ENCODE measurements around the gene PAFAH1B2.
"Not testable (repeated sequence)": the region's sequence is repeated elsewhere in the genome, so short reads cannot be mapped to it uniquely, and the experiment has no call there.

PAFAH1B2 gene

GRCh38 chr11:117202386-117203068 is 58.4 kb downstream of the PAFAH1B2 start:
- H3K4me1 ChIP-seq (ENCODE audit: control insufficient read depth, insufficient read depth, low read length): peaks cover 40% of the 10 kb centered on the region
- H3K27me3 ChIP-seq (ENCODE audit: control insufficient read depth, insufficient read depth, low read length, poor library complexity, severe bottlenecking): no peaks in the 10 kb centered on the region
- no peaks in the 10 kb centered on the region for H3K9me3 ChIP-seq (ENCODE audit: control insufficient read depth, low read length)
- 94 to 97% methylated on average over 7 of the region's 7 CpGs for WGBS, 2 experiments
- no peak overlapping the region for H3K4me3 ChIP-seq (ENCODE audit: insufficient read depth, low read depth, low read length)
- no peak overlapping the region for H3K27ac ChIP-seq (ENCODE audit: insufficient read depth, low read depth, low read length, poor library complexity, severe bottlenecking)
- H3K36me3 ChIP-seq (ENCODE audit: control insufficient read depth, insufficient read depth, low read length): no peaks in the 10 kb centered on the region

GRCh38 chr11:117203069-117203407 is 59.0 kb downstream of the PAFAH1B2 start:
- no peaks in the 10 kb centered on the region for H3K27me3 ChIP-seq (ENCODE audit: control insufficient read depth, insufficient read depth, low read length, poor library complexity, severe bottlenecking)
- H3K9me3 ChIP-seq (ENCODE audit: control insufficient read depth, low read length): no peaks in the 10 kb centered on the region
- WGBS, 2 experiments: 96 to 97% methylated on average over 10 of the region's 10 CpGs
- no peaks in the 10 kb centered on the region for H3K36me3 ChIP-seq (ENCODE audit: control insufficient read depth, insufficient read depth, low read length)
- H3K4me3 ChIP-seq (ENCODE audit: insufficient read depth, low read depth, low read length): no peak overlapping the region
- H3K27ac ChIP-seq (ENCODE audit: insufficient read depth, low read depth, low read length, poor library complexity, severe bottlenecking): no peak overlapping the region
- peaks cover 36% of the 10 kb centered on the region for H3K4me1 ChIP-seq (ENCODE audit: control insufficient read depth, insufficient read depth, low read length)

- H3K36me3 ChIP-seq (ENCODE audit: control insufficient read depth, insufficient read depth, low read length): no peaks in the 10 kb centered on the region
- whole genome bisulfite sequencing, 2 experiments: 94 to 95% methylated on average over 17 of the region's 17 CpGs
- no peaks in the 10 kb centered on the region for H3K9me3 ChIP-seq (ENCODE audit: control insufficient read depth, low read length)
- peaks cover 21% of the 10 kb centered on the region for H3K4me1 ChIP-seq (ENCODE audit: control insufficient read depth, insufficient read depth, low read length)
- H3K27me3 ChIP-seq (ENCODE audit: control insufficient read depth, insufficient read depth, low read length, poor library complexity, severe bottlenecking): no peaks in the 10 kb centered on the region
- no peak overlapping the region for H3K27ac ChIP-seq (ENCODE audit: insufficient read depth, low read depth, low read length, poor library complexity, severe bottlenecking)
- H3K4me3 ChIP-seq (ENCODE audit: insufficient read depth, low read depth, low read length): no peak overlapping the region
These were observed 60.4 kb downstream of the PAFAH1B2 start for GRCh38 chr11:117204283-117205080.

GRCh38 chr11:117205211-117205818 is 61.2 kb downstream of the PAFAH1B2 start:
- Histone ChIP-seq H3K36me3 (ENCODE audit: control insufficient read depth, insufficient read depth, low read length) (no peaks in the 10 kb centered on the region), H3K9me3 (ENCODE audit: control insufficient read depth, low read length) (no peaks in the 10 kb centered on the region), H3K27ac (ENCODE audit: insufficient read depth, low read depth, low read length, poor library complexity, severe bottlenecking) (no peak overlapping the region), H3K4me1 (ENCODE audit: control insufficient read depth, insufficient read depth, low read length) (peaks cover 13% of the 10 kb centered on the region), H3K27me3 (ENCODE audit: control insufficient read depth, insufficient read depth, low read length, poor library complexity, severe bottlenecking) (no peaks in the 10 kb centered on the region), H3K4me3 (ENCODE audit: insufficient read depth, low read depth, low read length) (no peak overlapping the region)
- 94 to 95% methylated on average over 9 to 11 of the region's 11 CpGs for WGBS, 2 experiments

GRCh38 chr11:117206111-117206510 is 62.0 kb downstream of the PAFAH1B2 start:
- not testable (repeated sequence) for H3K27ac ChIP-seq (ENCODE audit: insufficient read depth, low read depth, low read length, poor library complexity, severe bottlenecking); H3K4me1 ChIP-seq (ENCODE audit: control insufficient read depth, insufficient read depth, low read length); H3K27me3 ChIP-seq (ENCODE audit: control insufficient read depth, insufficient read depth, low read length, poor library complexity, severe bottlenecking); H3K9me3 ChIP-seq (ENCODE audit: control insufficient read depth, low read length); H3K36me3 ChIP-seq (ENCODE audit: control insufficient read depth, insufficient read depth, low read length); H3K4me3 ChIP-seq (ENCODE audit: insufficient read depth, low read depth, low read length)
- WGBS, 2 experiments: 92 to 93% methylated on average over 7 of the region's 8 CpGs

GRCh38 chr11:117206859-117207258 is 62.8 kb downstream of the PAFAH1B2 start:
- not testable (repeated sequence) for H3K9me3 ChIP-seq (ENCODE audit: control insufficient read depth, low read length); H3K27ac ChIP-seq (ENCODE audit: insufficient read depth, low read depth, low read length, poor library complexity, severe bottlenecking); H3K4me1 ChIP-seq (ENCODE audit: control insufficient read depth, insufficient read depth, low read length); H3K4me3 ChIP-seq (ENCODE audit: insufficient read depth, low read depth, low read length); H3K36me3 ChIP-seq (ENCODE audit: control insufficient read depth, insufficient read depth, low read length); H3K27me3 ChIP-seq (ENCODE audit: control insufficient read depth, insufficient read depth, low read length, poor library complexity, severe bottlenecking)
- 79 to 83% methylated on average over 5 of the region's 11 CpGs for WGBS, 2 experiments

- H3K9me3 ChIP-seq (ENCODE audit: control insufficient read depth, low read length); H3K4me3 ChIP-seq (ENCODE audit: insufficient read depth, low read depth, low read length); H3K4me1 ChIP-seq (ENCODE audit: control insufficient read depth, insufficient read depth, low read length); H3K27ac ChIP-seq (ENCODE audit: insufficient read depth, low read depth, low read length, poor library complexity, severe bottlenecking); H3K36me3 ChIP-seq (ENCODE audit: control insufficient read depth, insufficient read depth, low read length); H3K27me3 ChIP-seq (ENCODE audit: control insufficient read depth, insufficient read depth, low read length, poor library complexity, severe bottlenecking): not testable (repeated sequence)
- WGBS, 2 experiments: 90 to 93% methylated on average over 5 of the region's 5 CpGs
These were observed 63.4 kb downstream of the PAFAH1B2 start for GRCh38 chr11:117207481-117207880.

- H3K27ac ChIP-seq (ENCODE audit: insufficient read depth, low read depth, low read length, poor library complexity, severe bottlenecking); H3K36me3 ChIP-seq (ENCODE audit: control insufficient read depth, insufficient read depth, low read length); H3K9me3 ChIP-seq (ENCODE audit: control insufficient read depth, low read length); H3K27me3 ChIP-seq (ENCODE audit: control insufficient read depth, insufficient read depth, low read length, poor library complexity, severe bottlenecking); H3K4me3 ChIP-seq (ENCODE audit: insufficient read depth, low read depth, low read length); H3K4me1 ChIP-seq (ENCODE audit: control insufficient read depth, insufficient read depth, low read length): not testable (repeated sequence)
- 94 to 95% methylated on average over 9 of the region's 13 CpGs for WGBS, 2 experiments
These were observed 64.6 kb downstream of the PAFAH1B2 start for GRCh38 chr11:117208710-117209109.

- 94% methylated on average over 7 of the region's 8 CpGs for WGBS, 2 experiments
- H3K36me3 ChIP-seq (ENCODE audit: control insufficient read depth, insufficient read depth, low read length); H3K27me3 ChIP-seq (ENCODE audit: control insufficient read depth, insufficient read depth, low read length, poor library complexity, severe bottlenecking); H3K4me3 ChIP-seq (ENCODE audit: insufficient read depth, low read depth, low read length); H3K9me3 ChIP-seq (ENCODE audit: control insufficient read depth, low read length); H3K27ac ChIP-seq (ENCODE audit: insufficient read depth, low read depth, low read length, poor library complexity, severe bottlenecking); H3K4me1 ChIP-seq (ENCODE audit: control insufficient read depth, insufficient read depth, low read length): not testable (repeated sequence)
These were observed 65.5 kb downstream of the PAFAH1B2 start for GRCh38 chr11:117209351-117210125.

- H3K36me3 ChIP-seq (ENCODE audit: control insufficient read depth, insufficient read depth, low read length): no peaks in the 10 kb centered on the region
- 91 to 92% methylated on average over 3 of the region's 3 CpGs for whole genome bisulfite sequencing, 2 experiments
- no peak overlapping the region for H3K27ac ChIP-seq (ENCODE audit: insufficient read depth, low read depth, low read length, poor library complexity, severe bottlenecking)
- no peaks in the 10 kb centered on the region for H3K4me1 ChIP-seq (ENCODE audit: control insufficient read depth, insufficient read depth, low read length)
- H3K27me3 ChIP-seq (ENCODE audit: control insufficient read depth, insufficient read depth, low read length, poor library complexity, severe bottlenecking): no peaks in the 10 kb centered on the region
- no peaks in the 10 kb centered on the region for H3K9me3 ChIP-seq (ENCODE audit: control insufficient read depth, low read length)
- no peak overlapping the region for H3K4me3 ChIP-seq (ENCODE audit: insufficient read depth, low read depth, low read length)
These were observed 66.5 kb downstream of the PAFAH1B2 start for GRCh38 chr11:117210620-117211019.
